DLD1 (cell line): ENCODE results near the gene SNX1.
"Not testable (repeated sequence)": the region's sequence is repeated elsewhere in the genome, so short reads cannot be mapped to it uniquely, and the experiment has no call there.

Experiments
- in situ Hi-C: cut with HindIII; loops from 2 replicates; pipeline ENCODE4 v1.10.0; 2017; ENCODE audit warnings: low sequenced_read_pairs

The SNX1 gene

GRCh38 chr15:64111679-64112050, 15.9 kb downstream of the SNX1 start:
- in situ Hi-C loops: no loop called here

- in situ Hi-C loops: no loop called here
Measured at GRCh38 chr15:64112073-64112772, 16.4 kb downstream of the SNX1 start.

GRCh38 chr15:64112904-64113303, 17.1 kb downstream of the SNX1 start:
- in situ Hi-C loops: no loop called here

GRCh38 chr15:64117759-64118487, 22.1 kb downstream of the SNX1 start:
- in situ Hi-C loops: no loop called here

GRCh38 chr15:64120322-64120721, 24.5 kb downstream of the SNX1 start:
- in situ Hi-C loops: not testable (repeated sequence)

GRCh38 chr15:64121614-64122013, 25.8 kb downstream of the SNX1 start:
- in situ Hi-C loops: no loop called here

GRCh38 chr15:64122444-64122843, 26.7 kb downstream of the SNX1 start:
- in situ Hi-C loops: no loop called here

GRCh38 chr15:64122936-64123351, 27.2 kb downstream of the SNX1 start:
- in situ Hi-C loops: no loop called here

GRCh38 chr15:64125978-64126377, 30.2 kb downstream of the SNX1 start:
- in situ Hi-C loops: no loop called here

GRCh38 chr15:64127521-64128270, 31.9 kb downstream of the SNX1 start:
- in situ Hi-C loops: no loop called here

GRCh38 chr15:64130159-64130558, 34.4 kb downstream of the SNX1 start:
- in situ Hi-C loops: no loop called here

- in situ Hi-C loops: no loop called here
Measured at GRCh38 chr15:64131547-64131946, 35.8 kb downstream of the SNX1 start.

- in situ Hi-C loops: no loop called here
Measured at GRCh38 chr15:64132217-64132616, 36.4 kb downstream of the SNX1 start.

- in situ Hi-C loops: no loop called here
Measured at GRCh38 chr15:64133623-64134344, 38.0 kb downstream of the SNX1 start.

GRCh38 chr15:64134345-64134829, 38.6 kb downstream of the SNX1 start:
- in situ Hi-C loops: no loop called here

- in situ Hi-C loops: no loop called here
Measured at GRCh38 chr15:64136347-64136746, 40.6 kb downstream of the SNX1 start.

- in situ Hi-C loops: no loop called here
Measured at GRCh38 chr15:64137226-64137833, 41.5 kb downstream of the SNX1 start.

GRCh38 chr15:64138331-64138941, 42.7 kb downstream of the SNX1 start:
- in situ Hi-C loops: no loop called here

GRCh38 chr15:64141798-64142512, 46.2 kb downstream of the SNX1 start:
- in situ Hi-C loops: no loop called here
